ENCODE results near the gene RASSF4.
A peak's percentile ranks its signal among the peaks of the same experiment; 100 is the strongest.

RASSF4 gene

GRCh38 chr10:44979281-44980191 is 19.9 kb downstream of the RASSF4 start:
- no peak for DNase-seq (ENCODE audit: low read depth in 1 of 2, low spot score in 1 of 2)
- no peak for TF ChIP-seq SPI1 (IDR thresholded peaks at IDR 0.05; ENCODE audit: borderline replicate concordance, low read depth)
- TF ChIP-seq POLR2AphosphoS5 (IDR thresholded peaks at IDR 0.05; ENCODE audit: low read depth): no peak
- no peak for TF ChIP-seq GABPA (IDR thresholded peaks at IDR 0.05; ENCODE audit: low read depth)
- TF ChIP-seq REST (IDR thresholded peaks at IDR 0.05; ENCODE audit: insufficient replicate concordance, low read depth): no peak
- no peak for TF ChIP-seq CTCF (IDR thresholded peaks at IDR 0.05; ENCODE audit: insufficient read depth, low read length)
- Histone ChIP-seq H3K4me3 (replicated peaks; ENCODE audit: insufficient read depth, low read length) (no peak overlapping the region), H3K27ac (replicated peaks) (no peak overlapping the region), H3K27me3 (ENCODE audit: insufficient read depth, poor library complexity, severe bottlenecking) (no peaks in the 10 kb centered on the region)

- no peak for DNase-seq (ENCODE audit: low read depth in 1 of 2, low spot score in 1 of 2)
- Histone ChIP-seq H3K27me3 (ENCODE audit: insufficient read depth, poor library complexity, severe bottlenecking) (no peaks in the 10 kb centered on the region), H3K4me3 (replicated peaks; ENCODE audit: insufficient read depth, low read length) (no peak overlapping the region), H3K27ac (replicated peaks) (no peak overlapping the region)
- TF ChIP-seq CTCF (IDR thresholded peaks at IDR 0.05; ENCODE audit: insufficient read depth, low read length) (no peak), GABPA (IDR thresholded peaks at IDR 0.05; ENCODE audit: low read depth) (no peak), REST (IDR thresholded peaks at IDR 0.05; ENCODE audit: insufficient replicate concordance, low read depth) (no peak)
Measured at GRCh38 chr10:44980309-44981171, 20.9 kb downstream of the RASSF4 start.

- Histone ChIP-seq H3K27me3 (ENCODE audit: insufficient read depth, poor library complexity, severe bottlenecking) (no peaks in the 10 kb centered on the region), H3K27ac (replicated peaks) (no peak overlapping the region), H3K4me3 (replicated peaks; ENCODE audit: insufficient read depth, low read length) (no peak overlapping the region)
- peak; percentile 54; the same call in 1 of the 2 replicates for TF ChIP-seq SPI1 (IDR thresholded peaks at IDR 0.05; ENCODE audit: borderline replicate concordance, low read depth)
- TF ChIP-seq CTCF (IDR thresholded peaks at IDR 0.05; ENCODE audit: insufficient read depth, low read length): no peak
- TF ChIP-seq REST (IDR thresholded peaks at IDR 0.05; ENCODE audit: insufficient replicate concordance, low read depth): no peak
- no peak for TF ChIP-seq GABPA (IDR thresholded peaks at IDR 0.05; ENCODE audit: low read depth)
- TF ChIP-seq POLR2AphosphoS5 (IDR thresholded peaks at IDR 0.05; ENCODE audit: low read depth): no peak
- DNase-seq (ENCODE audit: low read depth in 1 of 2, low spot score in 1 of 2): no peak
Measured at GRCh38 chr10:44981172-44982113, 21.8 kb downstream of the RASSF4 start.
